GM18520 (cell line): ENCODE results near the gene ERICH6.

Experiments used
- ATAC-seq: cut with Tn5 transposase; IDR thresholded peaks from one replicate; pipeline ENCODE4 v1.9.1; 2021; ENCODE audit not compliant: unreplicated experiment

The ERICH6 gene

GRCh38 chr3:150620002-150620689 is 83.6 kb downstream of the ERICH6 start:
- no peak for ATAC-seq

GRCh38 chr3:150613709-150614480 is 89.8 kb downstream of the ERICH6 start:
- no peak for ATAC-seq

- no peak for ATAC-seq
Measured at GRCh38 chr3:150613034-150613433, 90.7 kb downstream of the ERICH6 start.

GRCh38 chr3:150612494-150612893 is 91.2 kb downstream of the ERICH6 start:
- ATAC-seq: no peak

GRCh38 chr3:150611666-150612065 is 92.1 kb downstream of the ERICH6 start:
- ATAC-seq: no peak

GRCh38 chr3:150610785-150611184 is 92.9 kb downstream of the ERICH6 start:
- ATAC-seq: no peak

GRCh38 chr3:150609988-150610387 is 93.7 kb downstream of the ERICH6 start:
- ATAC-seq: no peak
